ENCODE results near the gene HSD11B2. TPM values are rescaled to one million over a fixed set of nuclear protein-coding genes. Genes with fewer than 3 reads are reported as not detected.
A peak's percentile ranks its signal among the peaks of the same experiment; 100 is the strongest.

HSD11B2 gene
- total and polyA plus RNA-seq, 3 experiments from 2014 or later, result 1.1 to 1.5 TPM; not detected in 1

GRCh38 chr16:67429053-67429798 lies 1.7 kb upstream of the HSD11B2 start:
- H3K4me3 ChIP-seq (ENCODE audit: low read length), result no peak overlapping the region
- H3K4me1 Mint-ChIP-seq, result peaks cover 0 to 14% (median 10%) of the 10 kb centered on the region in 3 donors
- no peaks in the 10 kb centered on the region for H3K36me3 Mint-ChIP-seq
- H3K4me3 Mint-ChIP-seq, result peak overlapping the region in 6 of 7 donors; percentile 8 to 74 (median 36)
- H3K4me1 ChIP-seq (ENCODE audit: insufficient read depth, low read length), result peaks cover 6% of the 10 kb centered on the region
- POLR2A ChIA-PET, result no interaction called here
- no peaks in the 10 kb centered on the region for H3K36me3 ChIP-seq (ENCODE audit: insufficient read depth, low read length)
- no peak for DNase-seq
- H3K9me3 ChIP-seq (ENCODE audit: low read length), result no peaks in the 10 kb centered on the region
- H3K27ac Mint-ChIP-seq, result peak overlapping the region in 2 of 8 donors; percentile 12 to 79
- peaks cover 9% of the 10 kb centered on the region for H3K27me3 ChIP-seq (ENCODE audit: insufficient read depth, low read length, poor library complexity, severe bottlenecking)
- CTCF ChIA-PET, result interaction anchor here (1.5 to 1.9 kb wide), 3 partner anchors 37 to 274 kb away, joined by 4 to 7 read pairs (median 5); no protein-coding TSS in a partner anchor
- H3K27me3 Mint-ChIP-seq, result peaks cover 36 to 53% of the 10 kb centered on the region in 2 donors
- H3K27ac ChIP-seq (ENCODE audit: low read depth, low read length), result no peak overlapping the region
- no peaks in the 10 kb centered on the region for H3K9me3 Mint-ChIP-seq

GRCh38 chr16:67429799-67430503 lies 970 bp upstream of the HSD11B2 start:
- no peak overlapping the region for H3K27ac ChIP-seq (ENCODE audit: low read depth, low read length)
- H3K36me3 ChIP-seq (ENCODE audit: insufficient read depth, low read length), result no peaks in the 10 kb centered on the region
- H3K4me3 ChIP-seq (ENCODE audit: low read length), result peak overlapping the region; percentile 11
- Mint-ChIP-seq H3K4me1 (peaks cover 0 to 14% (median 10%) of the 10 kb centered on the region in 3 donors), H3K27me3 (peaks cover 34 to 52% of the 10 kb centered on the region in 2 donors), H3K9me3 (no peaks in the 10 kb centered on the region), H3K36me3 (no peaks in the 10 kb centered on the region), H3K4me3 (peak overlapping the region; percentile 65 to 84 (median 81)), H3K27ac (peak overlapping the region in 2 of 8 donors; percentile 34 to 79)
- DNase-seq, result no peak
- ChIA-PET POLR2A (no interaction called here), CTCF (no interaction called here)
- H3K4me1 ChIP-seq (ENCODE audit: insufficient read depth, low read length), result peaks cover 6% of the 10 kb centered on the region
- no peaks in the 10 kb centered on the region for H3K9me3 ChIP-seq (ENCODE audit: low read length)
- H3K27me3 ChIP-seq (ENCODE audit: insufficient read depth, low read length, poor library complexity, severe bottlenecking), result peaks cover 9% of the 10 kb centered on the region

- DNase-seq, result no peak
- peak overlapping the region; percentile 65 to 84 (median 81) for H3K4me3 Mint-ChIP-seq
- Histone ChIP-seq H3K27me3 (ENCODE audit: insufficient read depth, low read length, poor library complexity, severe bottlenecking) (peaks cover 9% of the 10 kb centered on the region), H3K9me3 (ENCODE audit: low read length) (no peaks in the 10 kb centered on the region), H3K27ac (ENCODE audit: low read depth, low read length) (no peak overlapping the region), H3K4me1 (ENCODE audit: insufficient read depth, low read length) (peaks cover 6% of the 10 kb centered on the region), H3K4me3 (ENCODE audit: low read length) (peak overlapping the region; percentile 11), H3K36me3 (ENCODE audit: insufficient read depth, low read length) (no peaks in the 10 kb centered on the region)
- H3K27me3 Mint-ChIP-seq, result peaks cover 31 to 46% of the 10 kb centered on the region in 2 donors
- H3K36me3 Mint-ChIP-seq, result no peaks in the 10 kb centered on the region
- peaks cover 0 to 14% (median 10%) of the 10 kb centered on the region in 3 donors for H3K4me1 Mint-ChIP-seq
- CTCF ChIA-PET, result interaction anchor here (0.8 kb wide), 1 partner anchor 51 kb away, joined by 3 read pairs; the partner anchor contains the start of gene ATP6V0D1
- peak overlapping the region in 1 of 8 donors; percentile 34 for H3K27ac Mint-ChIP-seq
- POLR2A ChIA-PET, result no interaction called here
- H3K9me3 Mint-ChIP-seq, result no peaks in the 10 kb centered on the region
Observed at GRCh38 chr16:67430504-67430976, 381 bp upstream of the HSD11B2 start.

GRCh38 chr16:67431775-67432505 lies 1.0 kb downstream of the HSD11B2 start:
- no peak overlapping the region for H3K27ac ChIP-seq (ENCODE audit: low read depth, low read length)
- H3K4me3 ChIP-seq (ENCODE audit: low read length), result no peak overlapping the region
- Mint-ChIP-seq H3K27me3 (peaks cover 24 to 37% of the 10 kb centered on the region in 2 donors), H3K4me1 (peaks cover 0 to 14% (median 10%) of the 10 kb centered on the region in 3 donors), H3K4me3 (peak overlapping the region; percentile 44 to 86 (median 69)), H3K9me3 (no peaks in the 10 kb centered on the region), H3K36me3 (peaks cover 0 to 2% (median 0%) of the 10 kb centered on the region in 3 donors), H3K27ac (peak overlapping the region in 1 of 8 donors; percentile 24)
- H3K36me3 ChIP-seq (ENCODE audit: insufficient read depth, low read length), result no peaks in the 10 kb centered on the region
- no peaks in the 10 kb centered on the region for H3K9me3 ChIP-seq (ENCODE audit: low read length)
- POLR2A ChIA-PET, result no interaction called here
- peaks cover 9% of the 10 kb centered on the region for H3K27me3 ChIP-seq (ENCODE audit: insufficient read depth, low read length, poor library complexity, severe bottlenecking)
- H3K4me1 ChIP-seq (ENCODE audit: insufficient read depth, low read length), result peaks cover 6% of the 10 kb centered on the region
- CTCF ChIA-PET, result no interaction called here
- DNase-seq, result no peak

GRCh38 chr16:67432506-67432890 lies 1.6 kb downstream of the HSD11B2 start:
- H3K27me3 Mint-ChIP-seq, result peaks cover 22 to 33% of the 10 kb centered on the region in 2 donors
- Histone ChIP-seq H3K4me3 (ENCODE audit: low read length) (no peak overlapping the region), H3K27ac (ENCODE audit: low read depth, low read length) (no peak overlapping the region), H3K36me3 (ENCODE audit: insufficient read depth, low read length) (no peaks in the 10 kb centered on the region), H3K9me3 (ENCODE audit: low read length) (no peaks in the 10 kb centered on the region), H3K27me3 (ENCODE audit: insufficient read depth, low read length, poor library complexity, severe bottlenecking) (peaks cover 9% of the 10 kb centered on the region), H3K4me1 (ENCODE audit: insufficient read depth, low read length) (peaks cover 6% of the 10 kb centered on the region)
- H3K4me3 Mint-ChIP-seq, result peak overlapping the region in 6 of 7 donors; percentile 32 to 84 (median 62)
- DNase-seq, result no peak
- H3K9me3 Mint-ChIP-seq, result no peaks in the 10 kb centered on the region
- H3K36me3 Mint-ChIP-seq, result peaks cover 0 to 6% (median 0%) of the 10 kb centered on the region in 3 donors
- ChIA-PET POLR2A (no interaction called here), CTCF (no interaction called here)
- H3K4me1 Mint-ChIP-seq, result peaks cover 0 to 14% (median 10%) of the 10 kb centered on the region in 3 donors
- peak overlapping the region in 1 of 8 donors; percentile 24 for H3K27ac Mint-ChIP-seq

- CTCF ChIA-PET, result no interaction called here
- Histone ChIP-seq H3K9me3 (ENCODE audit: low read length) (no peaks in the 10 kb centered on the region), H3K4me1 (ENCODE audit: insufficient read depth, low read length) (peaks cover 6% of the 10 kb centered on the region), H3K27me3 (ENCODE audit: insufficient read depth, low read length, poor library complexity, severe bottlenecking) (peaks cover 9% of the 10 kb centered on the region), H3K4me3 (ENCODE audit: low read length) (no peak overlapping the region), H3K36me3 (ENCODE audit: insufficient read depth, low read length) (no peaks in the 10 kb centered on the region), H3K27ac (ENCODE audit: low read depth, low read length) (no peak overlapping the region)
- H3K27ac Mint-ChIP-seq, result peak overlapping the region in 1 of 8 donors; percentile 22
- no peaks in the 10 kb centered on the region for H3K9me3 Mint-ChIP-seq
- H3K27me3 Mint-ChIP-seq, result peaks cover 22 to 28% of the 10 kb centered on the region in 2 donors
- no peak for DNase-seq
- POLR2A ChIA-PET, result no interaction called here
- peak overlapping the region in 4 of 7 donors; percentile 8 to 27 (median 18) for H3K4me3 Mint-ChIP-seq
- H3K4me1 Mint-ChIP-seq, result peaks cover 0 to 14% (median 10%) of the 10 kb centered on the region in 3 donors
- H3K36me3 Mint-ChIP-seq, result peaks cover 0 to 13% (median 0%) of the 10 kb centered on the region in 3 donors
Observed at GRCh38 chr16:67433131-67433719, 2.3 kb downstream of the HSD11B2 start.

- ChIA-PET POLR2A (no interaction called here), CTCF (interaction anchor here (1.2 kb wide), 1 partner anchor 43 kb away, joined by 3 read pairs; no protein-coding TSS in a partner anchor)
- H3K4me1 ChIP-seq (ENCODE audit: insufficient read depth, low read length), result peaks cover 6% of the 10 kb centered on the region
Observed at GRCh38 chr16:67435758-67436164, 4.8 kb downstream of the HSD11B2 start.

More at GRCh38 chr16:67435758-67436164, 4.8 kb downstream of the HSD11B2 start:
- H3K4me3 ChIP-seq (ENCODE audit: low read length), result no peak overlapping the region
- H3K9me3 ChIP-seq (ENCODE audit: low read length), result no peaks in the 10 kb centered on the region
- no peak for DNase-seq
- peaks cover 0 to 38% (median 0%) of the 10 kb centered on the region in 3 donors for H3K36me3 Mint-ChIP-seq
- H3K27me3 ChIP-seq (ENCODE audit: insufficient read depth, low read length, poor library complexity, severe bottlenecking), result no peaks in the 10 kb centered on the region
- H3K27ac Mint-ChIP-seq, result no peak overlapping the region
- peaks cover 0 to 10% (median 4%) of the 10 kb centered on the region in 3 donors for H3K4me1 Mint-ChIP-seq
- H3K27me3 Mint-ChIP-seq, result peaks cover 7 to 9% of the 10 kb centered on the region in 2 donors
- no peak overlapping the region for H3K27ac ChIP-seq (ENCODE audit: low read depth, low read length)
- H3K4me3 Mint-ChIP-seq, result no peak overlapping the region
- H3K36me3 ChIP-seq (ENCODE audit: insufficient read depth, low read length), result no peaks in the 10 kb centered on the region
- no peaks in the 10 kb centered on the region for H3K9me3 Mint-ChIP-seq
